ENCODE results near the gene FABP1. TPM values are rescaled to one million over a fixed set of nuclear protein-coding genes. Genes with fewer than 3 reads are reported as not detected.

FABP1 gene
- total RNA-seq, 1 donor from 2014 or later = not detected

Small RNA genes within 50 kb of the gene (small RNA-seq; reads per million reads assigned to genes)
- not detected for gene MIR4780

Other genes starting within 250 kb of the FABP1 start
- not detected for gene RNU2-63P, start 111.5 kb downstream of the FABP1 start, total RNA-seq
- gene KRCC1, start 72.3 kb downstream of the FABP1 start, total RNA-seq = 11.5 TPM
- 147 TPM for gene SMYD1, start 60.2 kb downstream of the FABP1 start, total RNA-seq
- gene THNSL2, start 42.3 kb upstream of the FABP1 start, total RNA-seq = 9.9 TPM

Data from skeletal muscle tissue (tissue), 2 donors.